Transverse colon (tissue), 3 donors: Measurements from ENCODE around the gene PLCL1.

Experiments used
- EP300 ChIP-seq: sonication (generic); formaldehyde crosslinking; IDR thresholded peaks from one replicate; pipeline ENCODE4 v1.6.1; 2017; ENCODE audit warnings: antibody characterized with exemption, low read depth
- POLR2A ChIP-seq: fragments of 450-650 bp; IDR thresholded peaks from one replicate; pipeline ENCODE4 v1.6.1; 2016; ENCODE audit warnings: antibody characterized with exemption, mild to moderate bottlenecking, moderate library complexity
- TF ChIP-seq, protein P1 (sequence below), 5 experiments: fragments of 200-600 bp in 3 of 5; fragments of 450-650 bp in 2 of 5; sonication (generic) in 3 of 5; IDR thresholded peaks; 1 replicate in 2 of 5; 2 replicates in 3 of 5; pipeline ENCODE4 v1.5.1; 2016 to 2017; ENCODE audit warnings: antibody characterized with exemption in 5 of 5, inconsistent platforms in 3 of 5, mild to moderate bottlenecking in 2 of 5, moderate library complexity in 1 of 5

DNA sequence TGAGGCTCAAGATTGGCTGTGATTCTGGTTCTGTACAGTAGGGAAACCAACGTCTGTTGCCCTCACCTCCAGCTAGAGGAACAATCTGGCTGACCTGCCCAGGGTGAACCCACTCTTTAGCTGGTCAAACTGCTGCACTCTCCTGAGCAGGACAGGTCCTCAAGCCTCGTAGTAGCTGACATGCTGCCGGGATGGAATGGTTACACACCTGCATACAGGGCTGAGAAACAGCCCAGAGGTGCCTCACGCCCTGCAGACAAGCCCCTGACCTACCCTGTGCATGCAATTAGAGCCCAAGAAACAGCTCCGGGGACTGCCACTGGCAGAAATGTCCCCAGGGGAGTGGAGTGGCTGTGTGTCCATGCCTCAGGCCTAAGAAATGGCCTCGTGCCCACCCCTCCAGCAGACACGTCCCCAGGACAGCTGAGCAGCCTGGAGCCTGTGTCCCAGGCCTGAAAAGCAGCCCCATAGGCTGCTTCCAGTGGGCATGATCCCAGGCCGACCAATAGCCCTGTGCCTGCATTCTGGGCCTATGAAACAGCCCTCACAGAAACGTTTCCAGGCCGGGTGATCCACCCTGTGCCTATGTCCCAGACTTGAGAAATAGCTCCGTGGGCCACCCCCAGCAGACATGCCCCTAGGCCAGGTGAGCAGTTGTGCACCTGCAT lies 44.6 kb upstream of the PLCL1 start:
- TF ChIP-seq, protein P1, sequence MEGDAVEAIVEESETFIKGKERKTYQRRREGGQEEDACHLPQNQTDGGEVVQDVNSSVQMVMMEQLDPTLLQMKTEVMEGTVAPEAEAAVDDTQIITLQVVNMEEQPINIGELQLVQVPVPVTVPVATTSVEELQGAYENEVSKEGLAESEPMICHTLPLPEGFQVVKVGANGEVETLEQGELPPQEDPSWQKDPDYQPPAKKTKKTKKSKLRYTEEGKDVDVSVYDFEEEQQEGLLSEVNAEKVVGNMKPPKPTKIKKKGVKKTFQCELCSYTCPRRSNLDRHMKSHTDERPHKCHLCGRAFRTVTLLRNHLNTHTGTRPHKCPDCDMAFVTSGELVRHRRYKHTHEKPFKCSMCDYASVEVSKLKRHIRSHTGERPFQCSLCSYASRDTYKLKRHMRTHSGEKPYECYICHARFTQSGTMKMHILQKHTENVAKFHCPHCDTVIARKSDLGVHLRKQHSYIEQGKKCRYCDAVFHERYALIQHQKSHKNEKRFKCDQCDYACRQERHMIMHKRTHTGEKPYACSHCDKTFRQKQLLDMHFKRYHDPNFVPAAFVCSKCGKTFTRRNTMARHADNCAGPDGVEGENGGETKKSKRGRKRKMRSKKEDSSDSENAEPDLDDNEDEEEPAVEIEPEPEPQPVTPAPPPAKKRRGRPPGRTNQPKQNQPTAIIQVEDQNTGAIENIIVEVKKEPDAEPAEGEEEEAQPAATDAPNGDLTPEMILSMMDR (IDR thresholded peaks at IDR 0.05), result no peak
- TF ChIP-seq POLR2A (no peak), EP300 (no peak)
